H9 (cell line): ENCODE data around the gene TACC2. TPM values are rescaled to one million over a fixed set of nuclear protein-coding genes. Genes with fewer than 3 reads are reported as not detected.

Experiments used
- DNase-seq: peaks from one replicate; pipeline ENCODE4 v3.0.0-alpha.2; 2017
- H2AFZ ChIP-seq: one replicate; pipeline ENCODE4 v1.6.1; 2013; ENCODE audit warnings: mild to moderate bottlenecking, low read length, control low read depth, moderate library complexity
- H2AK5ac ChIP-seq: 2 replicates; pipeline ENCODE4 v1.6.1; 2013; ENCODE audit warnings: low read length, control low read depth, mixed read lengths; ENCODE audit not compliant: insufficient read length
- H2BK120ac ChIP-seq: one replicate; pipeline ENCODE4 v1.6.1; 2013; ENCODE audit warnings: low read depth, mild to moderate bottlenecking, low read length, control low read depth, inconsistent platforms; ENCODE audit not compliant: poor library complexity, severe bottlenecking
- H2BK12ac ChIP-seq: 2 replicates; pipeline ENCODE4 v1.6.1; 2013; ENCODE audit warnings: low read length, control low read depth, mixed read lengths, low read depth; ENCODE audit not compliant: insufficient read length
- H2BK15ac ChIP-seq: 2 replicates; pipeline ENCODE4 v1.6.1; 2013; ENCODE audit warnings: low read depth, low read length, control low read depth
- H2BK20ac ChIP-seq: one replicate; pipeline ENCODE4 v1.6.1; 2013; ENCODE audit warnings: low read depth, mild to moderate bottlenecking, low read length, control low read depth, inconsistent platforms; ENCODE audit not compliant: poor library complexity, severe bottlenecking
- H2BK5ac ChIP-seq: 2 replicates; pipeline ENCODE4 v1.6.1; 2013; ENCODE audit warnings: low read length, control low read depth, mixed read lengths; ENCODE audit not compliant: insufficient read length
- H3K14ac ChIP-seq: 2 replicates; pipeline ENCODE4 v1.6.1; 2013; ENCODE audit warnings: low read length, control low read depth; ENCODE audit not compliant: insufficient read depth
- H3K18ac ChIP-seq: 2 replicates; pipeline ENCODE4 v1.6.1; 2013; ENCODE audit warnings: low read depth, mild to moderate bottlenecking, mixed read lengths, low read length, control low read depth; ENCODE audit not compliant: insufficient read length
- H3K23ac ChIP-seq: 2 replicates; pipeline ENCODE4 v1.6.1; 2013; ENCODE audit warnings: low read length, control low read depth, mixed read lengths, low read depth; ENCODE audit not compliant: insufficient read length
- H3K23me2 ChIP-seq: 2 replicates; pipeline ENCODE4 v1.6.1; 2013; ENCODE audit warnings: low read depth, mild to moderate bottlenecking, mixed read lengths, low read length, control low read depth; ENCODE audit not compliant: insufficient read length, poor library complexity, severe bottlenecking
- H3K27ac ChIP-seq: 2 replicates; pipeline ENCODE4 v1.5.1; 2013; ENCODE audit warnings: low read length, control low read depth, mixed read lengths, low read depth; ENCODE audit not compliant: insufficient read length
- H3K27me3 ChIP-seq: 2 replicates; pipeline ENCODE4 v1.6.1; 2013; ENCODE audit warnings: low read length, control low read depth, inconsistent platforms; ENCODE audit not compliant: insufficient read depth
- H3K4ac ChIP-seq: 2 replicates; pipeline ENCODE4 v1.6.1; 2013; ENCODE audit warnings: low read depth, mild to moderate bottlenecking, control low read depth, inconsistent platforms, low read length, moderate library complexity
- H3K4me1 ChIP-seq: 2 replicates; pipeline ENCODE4 v1.6.1; 2013; ENCODE audit warnings: low read length, control low read depth, inconsistent platforms; ENCODE audit not compliant: insufficient read depth
- H3K4me2 ChIP-seq: 2 replicates; pipeline ENCODE4 v1.6.1; 2013; ENCODE audit warnings: low read length, control low read depth, mixed read lengths; ENCODE audit not compliant: insufficient read length, insufficient read depth
- H3K56ac ChIP-seq: 2 replicates; pipeline ENCODE4 v1.6.1; 2013; ENCODE audit warnings: low read depth, mild to moderate bottlenecking, mixed read lengths, low read length, control low read depth; ENCODE audit not compliant: insufficient read length
- H3K79me1 ChIP-seq: 2 replicates; pipeline ENCODE4 v1.6.1; 2013; ENCODE audit warnings: low read depth, mild to moderate bottlenecking, moderate library complexity, low read length, control low read depth, inconsistent platforms; ENCODE audit not compliant: insufficient read depth, poor library complexity, severe bottlenecking
- H3K79me2 ChIP-seq: 2 replicates; pipeline ENCODE4 v1.6.1; 2013; ENCODE audit warnings: low read length, control low read depth, inconsistent platforms; ENCODE audit not compliant: insufficient read depth
- H3K9ac ChIP-seq: 2 replicates; pipeline ENCODE4 v1.6.1; 2013; ENCODE audit warnings: low read length, control low read depth, mixed read lengths; ENCODE audit not compliant: insufficient read length; ENCODE audit errors: extremely low read depth
- H3K9me3 ChIP-seq: one replicate; pipeline ENCODE4 v1.6.1; 2013; ENCODE audit warnings: low read depth, low read length, inconsistent platforms; ENCODE audit not compliant: control insufficient read depth
- H3T11ph ChIP-seq: one replicate; pipeline ENCODE4 v1.6.1; 2013; ENCODE audit warnings: mild to moderate bottlenecking, low read length, control low read depth, inconsistent platforms
- H4K20me1 ChIP-seq: one replicate; pipeline ENCODE4 v1.6.1; 2013; ENCODE audit not compliant: control insufficient read depth, insufficient read length, insufficient read depth
- H4K5ac ChIP-seq: 2 replicates; pipeline ENCODE4 v1.6.1; 2013; ENCODE audit warnings: low read depth, mild to moderate bottlenecking, mixed read lengths, low read length, control low read depth; ENCODE audit not compliant: insufficient read length
- H4K8ac ChIP-seq: replicated peaks from 2 replicates; pipeline ENCODE4 v1.6.1; 2013; ENCODE audit warnings: low read length, control low read depth, mixed read lengths, low read depth; ENCODE audit not compliant: insufficient read length
- H4K91ac ChIP-seq: 2 replicates; pipeline ENCODE4 v1.6.1; 2013; ENCODE audit warnings: low read depth, mild to moderate bottlenecking, moderate library complexity, mixed read lengths, low read length, control low read depth; ENCODE audit not compliant: insufficient read length
- H3K27ac Mint-ChIP-seq, 3 experiments: 2 replicates in 2 of 3; 3 replicates in 1 of 3; pipeline ENCODE4 v1.8.0; 2020 to 2021; ENCODE audit warnings: mixed read lengths in 3 of 3, mild to moderate bottlenecking in 1 of 3, moderate library complexity in 1 of 3
- H3K27me3 Mint-ChIP-seq: 2 replicates; pipeline ENCODE4 v1.8.0; 2021; ENCODE audit warnings: low read depth, mild to moderate bottlenecking, moderate library complexity, mixed read lengths
- H3K36me3 Mint-ChIP-seq, 3 experiments: 2 replicates in 2 of 3; 3 replicates in 1 of 3; pipeline ENCODE4 v1.8.0; 2020 to 2021; ENCODE audit warnings: low read depth in 3 of 3, mixed read lengths in 3 of 3; ENCODE audit not compliant: insufficient read depth in 1 of 3
- H3K4me1 Mint-ChIP-seq, 2 experiments: 2 replicates each; pipeline ENCODE4 v1.8.0; 2020; ENCODE audit warnings: mixed read lengths in 2 of 2
- H3K4me3 Mint-ChIP-seq, 2 experiments: 2 replicates in 1 of 2; 3 replicates in 1 of 2; pipeline ENCODE4 v1.8.0; 2020 to 2021; ENCODE audit warnings: mild to moderate bottlenecking in 2 of 2, mixed read lengths in 2 of 2, moderate library complexity in 1 of 2
- H3K9me3 Mint-ChIP-seq, 2 experiments: 2 replicates in 1 of 2; 3 replicates in 1 of 2; pipeline ENCODE4 v1.8.0; 2020; ENCODE audit warnings: mild to moderate bottlenecking in 2 of 2, mixed read lengths in 2 of 2, moderate library complexity in 1 of 2
- WGBS: extraction: QIAGEN DNeasy Blood & Tissue Kit; methylation state at CpG from one replicate; pipeline ENCODE4 v1.1.7; 2013; ENCODE audit warnings: missing lambda C conversion rate, low lambda C conversion rate, mixed read lengths; ENCODE audit not compliant: insufficient read length; ENCODE audit errors: extremely low coverage; 5-methylcytosine and 5-hydroxymethylcytosine counted together
- total RNA-seq: library from RNA; stranded (reverse); gene quantifications from 2 replicates; pipeline ENCODE4 v1.2.1, GENCODE V29; 2021
- TF ChIP-seq, protein P1 (sequence below): fragments of 200-600 bp; sonication (generic); conservative IDR thresholded peaks from 3 replicates; pipeline ENCODE4 v1.8.0; 2021; ENCODE audit warnings: antibody characterized with exemption, mild to moderate bottlenecking

Gene TACC2
- total RNA-seq, 1 experiment from 2014 or later, result 58.1 TPM

DNA sequence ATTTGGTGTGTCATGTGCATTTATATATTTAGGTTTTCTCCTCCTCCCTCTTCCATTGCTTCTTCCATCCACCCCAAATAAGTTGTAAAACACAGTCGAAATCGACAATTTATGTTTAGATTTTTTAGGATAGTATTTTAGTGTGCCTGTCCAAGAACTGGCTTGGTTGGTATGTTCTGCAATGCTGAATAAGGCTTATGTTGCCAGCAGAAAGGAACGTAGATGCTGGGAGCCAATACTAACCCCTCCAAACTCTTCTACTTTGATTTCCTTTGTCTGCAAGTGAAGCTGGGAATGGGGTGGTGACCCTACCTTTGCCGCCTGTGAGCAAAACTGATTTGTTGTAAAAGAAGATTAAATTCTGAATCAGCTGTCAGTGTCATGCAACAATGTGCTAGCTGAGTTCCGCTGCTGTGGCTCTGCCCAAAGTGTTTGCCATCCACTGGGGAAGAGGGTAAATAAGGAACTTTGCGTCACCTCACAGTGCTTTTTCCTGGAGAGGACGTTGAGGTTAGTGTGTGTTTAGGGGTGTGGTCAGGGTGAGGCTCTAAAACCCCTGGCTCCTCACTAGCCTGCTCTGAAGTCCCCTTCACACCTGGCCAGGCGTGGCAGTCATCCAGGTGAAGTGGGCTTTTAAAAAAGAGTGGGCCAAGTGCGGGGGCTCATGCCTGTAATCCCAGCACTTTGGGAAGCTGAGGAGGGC lies 44.4 kb downstream of the TACC2 start:
- H2BK5ac ChIP-seq, result no peak overlapping the region
- no peak overlapping the region for H3T11ph ChIP-seq
- H4K20me1 ChIP-seq, result no peaks in the 10 kb centered on the region
- no peak overlapping the region for H3K9ac ChIP-seq
- H3K56ac ChIP-seq, result no peak overlapping the region
- no peak for DNase-seq
- H2BK12ac ChIP-seq, result no peak overlapping the region
- no peak overlapping the region for H2BK20ac ChIP-seq
- Mint-ChIP-seq H3K4me1 (peaks cover 7 to 8% of the 10 kb centered on the region in 2 experiments), H3K4me3 (no peak overlapping the region), H3K27me3 (peaks cover 5% of the 10 kb centered on the region), H3K9me3 (peaks cover 0 to 2% of the 10 kb centered on the region in 2 experiments; a peak in 2 of 5 replicates), H3K36me3 (no peaks in the 10 kb centered on the region; a peak in 1 of 7 replicates), H3K27ac (0 out of 7 replicates have a peak overlapping the region, but pooled peaks of 1 of the 3 experiments have one; percentile 45)
- no peaks in the 10 kb centered on the region for H3K27me3 ChIP-seq
- no peak overlapping the region for H3K4ac ChIP-seq
- H2AK5ac ChIP-seq, result no peak overlapping the region
- H3K27ac ChIP-seq, result no peak overlapping the region
- H2BK120ac ChIP-seq, result no peak overlapping the region
- H3K4me2 ChIP-seq, result no peak overlapping the region
- H3K23ac ChIP-seq, result no peak overlapping the region
- WGBS, result no CpG with 5 or more reads among the region's 9 CpGs
- H3K14ac ChIP-seq, result no peak overlapping the region
- H3K9me3 ChIP-seq, result no peaks in the 10 kb centered on the region
- TF ChIP-seq, protein P1, sequence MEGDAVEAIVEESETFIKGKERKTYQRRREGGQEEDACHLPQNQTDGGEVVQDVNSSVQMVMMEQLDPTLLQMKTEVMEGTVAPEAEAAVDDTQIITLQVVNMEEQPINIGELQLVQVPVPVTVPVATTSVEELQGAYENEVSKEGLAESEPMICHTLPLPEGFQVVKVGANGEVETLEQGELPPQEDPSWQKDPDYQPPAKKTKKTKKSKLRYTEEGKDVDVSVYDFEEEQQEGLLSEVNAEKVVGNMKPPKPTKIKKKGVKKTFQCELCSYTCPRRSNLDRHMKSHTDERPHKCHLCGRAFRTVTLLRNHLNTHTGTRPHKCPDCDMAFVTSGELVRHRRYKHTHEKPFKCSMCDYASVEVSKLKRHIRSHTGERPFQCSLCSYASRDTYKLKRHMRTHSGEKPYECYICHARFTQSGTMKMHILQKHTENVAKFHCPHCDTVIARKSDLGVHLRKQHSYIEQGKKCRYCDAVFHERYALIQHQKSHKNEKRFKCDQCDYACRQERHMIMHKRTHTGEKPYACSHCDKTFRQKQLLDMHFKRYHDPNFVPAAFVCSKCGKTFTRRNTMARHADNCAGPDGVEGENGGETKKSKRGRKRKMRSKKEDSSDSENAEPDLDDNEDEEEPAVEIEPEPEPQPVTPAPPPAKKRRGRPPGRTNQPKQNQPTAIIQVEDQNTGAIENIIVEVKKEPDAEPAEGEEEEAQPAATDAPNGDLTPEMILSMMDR, result no peak
- H3K79me1 ChIP-seq, result no peaks in the 10 kb centered on the region
- H4K5ac ChIP-seq, result no peak overlapping the region
- H4K91ac ChIP-seq, result no peak overlapping the region
- H2AFZ ChIP-seq, result no peak overlapping the region
- no peaks in the 10 kb centered on the region for H3K23me2 ChIP-seq
- H2BK15ac ChIP-seq, result no peak overlapping the region
- no peak overlapping the region for H4K8ac ChIP-seq
- no peaks in the 10 kb centered on the region for H3K4me1 ChIP-seq
- H3K79me2 ChIP-seq, result no peaks in the 10 kb centered on the region
- no peak overlapping the region for H3K18ac ChIP-seq
